Measurements from ENCODE around the gene RSKR. TPM values are rescaled to one million over a fixed set of nuclear protein-coding genes. Genes with fewer than 3 reads are reported as not detected.

RSKR gene
- total and polyA plus RNA-seq, 2 of the 4 experiments (the other 2 are of a cell fraction), result 2.2 to 6.8 TPM

DNA sequence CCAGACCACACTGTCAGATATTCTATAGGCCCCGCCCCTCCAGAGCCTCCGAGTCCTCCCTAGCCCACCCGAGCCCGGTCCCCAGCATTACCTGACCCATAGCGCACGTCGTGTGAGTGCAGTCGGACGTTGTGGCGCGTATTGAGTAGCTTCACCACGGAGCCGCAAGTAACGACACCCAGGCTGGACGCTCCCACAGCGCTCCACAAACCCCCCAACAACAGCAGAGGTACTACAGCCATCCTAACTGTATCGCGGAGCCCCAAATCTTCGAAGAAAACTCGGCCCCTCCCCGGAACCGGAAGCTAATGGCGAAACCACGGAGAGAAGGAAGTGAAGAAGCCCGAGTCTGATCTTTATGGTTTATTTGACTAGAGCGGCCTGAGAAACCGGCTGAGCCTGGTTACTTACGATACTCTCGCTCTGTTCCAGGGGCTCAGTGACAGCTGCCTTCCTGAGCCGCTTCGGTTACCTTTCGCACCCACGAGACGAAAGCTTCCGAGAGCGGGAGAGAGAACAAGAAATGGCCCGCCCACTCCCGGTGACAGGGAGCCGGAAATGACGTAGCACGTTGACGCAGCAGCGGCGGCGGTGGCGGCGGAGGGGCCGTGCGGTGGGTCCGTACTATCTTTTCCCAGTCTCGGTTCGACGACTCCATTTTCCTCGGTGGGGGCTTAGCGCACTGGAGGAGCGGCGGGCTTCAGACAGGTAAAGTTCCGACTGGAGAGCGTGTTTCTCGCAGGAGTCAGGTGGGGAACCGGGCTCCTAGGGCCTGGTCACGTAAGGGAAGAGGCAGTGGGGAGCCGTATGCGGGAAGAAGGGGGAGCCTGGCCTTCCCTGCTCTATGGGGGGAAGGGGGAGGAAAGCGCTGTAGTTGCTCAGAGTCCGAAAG, 47.9 kb upstream of the RSKR start, which contains the start of the genes SDF2 and SUPT6H:
Gene SDF2, minus strand, starts transcription at position 272 of the 892 bp plus-strand sequence. Its CDS starts 30 bp downstream, at position 242.
Gene SUPT6H, plus strand, starts transcription at position 571 of the 892 bp plus-strand sequence. CDS start 11,197 bp downstream, outside the sequence.
- H3K4me1 ChIP-seq (ENCODE audit: control insufficient read depth, insufficient read depth, low read length), result peaks cover 2% of the 10 kb centered on the region; the same call in 1 of the 2 replicates
- H3K36me3 ChIP-seq (ENCODE audit: control insufficient read depth, insufficient read depth, low read length), result peaks cover 19% of the 10 kb centered on the region
- H2BK15ac ChIP-seq (ENCODE audit: low read depth, low read length), result peak within 1 kb of the TSS; percentile 99
- dilution Hi-C loops (cut with HindIII; ENCODE audit: low sequenced_read_pairs, unreplicated experiment), result no loop called here
- no peaks in the 10 kb centered on the region for H3K27me3 ChIP-seq (ENCODE audit: control insufficient read depth, insufficient read depth, low read length)
- peak within 1 kb of the TSS; percentile 73 for H3K4me3 ChIP-seq (ENCODE audit: insufficient read depth, low read depth, low read length)
- peak within 1 kb of the TSS; percentile 99 for H3K9ac ChIP-seq (ENCODE audit: low read depth, low read length)
- WGBS, 2 experiments (ENCODE audit: extremely low coverage in 2 of 2, insufficient read length in 1 of 2), result 1% methylated on average over 35 of the region's 66 CpGs; no CpG with 5 or more reads in 1 of the 2 experiments
- H3K9me3 ChIP-seq (ENCODE audit: control insufficient read depth, insufficient read depth, low read length), result no peaks in the 10 kb centered on the region
- peak within 1 kb of the TSS; percentile 97 for H2BK5ac ChIP-seq (ENCODE audit: low read depth, low read length, poor library complexity, severe bottlenecking)
- CTCF ChIA-PET, result interaction anchor here (1.3 to 1.5 kb wide), 2 partner anchors 10 to 15 kb away, joined by 3 to 6 read pairs; no protein-coding TSS in a partner anchor
- H3K23ac ChIP-seq (ENCODE audit: low read depth, low read length), result peak within 1 kb of the TSS; percentile 99
- peak within 1 kb of the TSS; percentile 96 for H3K4me2 ChIP-seq (ENCODE audit: low read depth, low read length)
- in situ Hi-C loops (cut with MboI; ENCODE audit: low sequenced_read_pairs), result no loop called here
- H3K18ac ChIP-seq (ENCODE audit: low read depth, low read length), result peak within 1 kb of the TSS; percentile 97
- BruUV-seq (replicated peaks), result TSS peak; percentile 77
- H2BK20ac ChIP-seq (ENCODE audit: low read depth, low read length), result peak within 1 kb of the TSS; percentile 91
- H2AFZ ChIP-seq (replicated peaks; ENCODE audit: low read length, poor library complexity), result peak within 1 kb of the TSS; percentile 93
- H3K14ac ChIP-seq (replicated peaks; ENCODE audit: low read depth, low read length), result peak within 1 kb of the TSS; percentile 100
- peak within 1 kb of the TSS; percentile 99 for H2BK120ac ChIP-seq (ENCODE audit: low read depth, low read length)
- peaks cover 11 to 64% of the 10 kb centered on the region in 2 experiments; a peak in 3 of 4 replicates for H3K79me1 ChIP-seq (ENCODE audit: low read depth in 1 of 2, low read length in 2 of 2)
- peak within 1 kb of the TSS; percentile 99 for H3K27ac ChIP-seq (ENCODE audit: insufficient read depth, low read length)
- DNase-seq (peak; percentile 81), ATAC-seq (ENCODE audit: low read depth) (peak; percentile 88)
- POLR2A ChIA-PET (ENCODE audit: unreplicated experiment), result interaction anchor here (0.8 to 1.2 kb wide), 4 partner anchors 9 to 29 kb away, joined by 4 to 6 read pairs (median 4); no protein-coding TSS in a partner anchor
- H3K4ac ChIP-seq (ENCODE audit: low read depth, low read length), result peak within 1 kb of the TSS; percentile 100
- peak within 1 kb of the TSS; percentile 90 for H2AK9ac ChIP-seq (replicated peaks; ENCODE audit: low read depth, low read length, poor library complexity)
- H4K91ac ChIP-seq (ENCODE audit: insufficient read depth, low read depth, low read length), result peak within 1 kb of the TSS; percentile 99
- intact Hi-C loops (cut with micrococcal nuclease), result loop anchor here (1.0 kb wide), 1 partner anchor 16 kb away; no protein-coding TSS in a partner anchor
- TF ChIP-seq POLR2A (IDR thresholded peaks at IDR 0.05; ENCODE audit: low read depth, low read length), result peak; percentile 96
- TF ChIP-seq, protein P1, sequence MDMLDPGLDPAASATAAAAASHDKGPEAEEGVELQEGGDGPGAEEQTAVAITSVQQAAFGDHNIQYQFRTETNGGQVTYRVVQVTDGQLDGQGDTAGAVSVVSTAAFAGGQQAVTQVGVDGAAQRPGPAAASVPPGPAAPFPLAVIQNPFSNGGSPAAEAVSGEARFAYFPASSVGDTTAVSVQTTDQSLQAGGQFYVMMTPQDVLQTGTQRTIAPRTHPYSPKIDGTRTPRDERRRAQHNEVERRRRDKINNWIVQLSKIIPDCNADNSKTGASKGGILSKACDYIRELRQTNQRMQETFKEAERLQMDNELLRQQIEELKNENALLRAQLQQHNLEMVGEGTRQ (IDR thresholded peaks at IDR 0.05; ENCODE audit: low read depth, low read length), result 0 out of 2 replicates have a peak, but pooled peaks have one; percentile 5
- TF ChIP-seq FOS (IDR thresholded peaks at IDR 0.05; ENCODE audit: low read depth, low read length), result peak; percentile 23; the same call in 1 of the 2 replicates
- TF ChIP-seq MAZ (IDR thresholded peaks at IDR 0.05; ENCODE audit: borderline replicate concordance, low read depth, low read length), result peak; percentile 66; the same call in 1 of the 2 replicates
- TF ChIP-seq MXI1 (IDR thresholded peaks at IDR 0.05; ENCODE audit: borderline replicate concordance, low read depth, low read length), result peak; percentile 63; the same call in 1 of the 2 replicates
- TF ChIP-seq, protein P2, sequence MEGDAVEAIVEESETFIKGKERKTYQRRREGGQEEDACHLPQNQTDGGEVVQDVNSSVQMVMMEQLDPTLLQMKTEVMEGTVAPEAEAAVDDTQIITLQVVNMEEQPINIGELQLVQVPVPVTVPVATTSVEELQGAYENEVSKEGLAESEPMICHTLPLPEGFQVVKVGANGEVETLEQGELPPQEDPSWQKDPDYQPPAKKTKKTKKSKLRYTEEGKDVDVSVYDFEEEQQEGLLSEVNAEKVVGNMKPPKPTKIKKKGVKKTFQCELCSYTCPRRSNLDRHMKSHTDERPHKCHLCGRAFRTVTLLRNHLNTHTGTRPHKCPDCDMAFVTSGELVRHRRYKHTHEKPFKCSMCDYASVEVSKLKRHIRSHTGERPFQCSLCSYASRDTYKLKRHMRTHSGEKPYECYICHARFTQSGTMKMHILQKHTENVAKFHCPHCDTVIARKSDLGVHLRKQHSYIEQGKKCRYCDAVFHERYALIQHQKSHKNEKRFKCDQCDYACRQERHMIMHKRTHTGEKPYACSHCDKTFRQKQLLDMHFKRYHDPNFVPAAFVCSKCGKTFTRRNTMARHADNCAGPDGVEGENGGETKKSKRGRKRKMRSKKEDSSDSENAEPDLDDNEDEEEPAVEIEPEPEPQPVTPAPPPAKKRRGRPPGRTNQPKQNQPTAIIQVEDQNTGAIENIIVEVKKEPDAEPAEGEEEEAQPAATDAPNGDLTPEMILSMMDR (conservative IDR thresholded peaks at IDR 0.05; ENCODE audit: low read depth, low read length), result no peak
- H4K8ac ChIP-seq (ENCODE audit: low read depth in 2 of 2, low read length in 2 of 2), result peak within 1 kb of the TSS; percentile 94 to 100
- H3K9me1 ChIP-seq (ENCODE audit: insufficient read depth, low read length), result peaks cover 12% of the 10 kb centered on the region
- H2AK5ac ChIP-seq (ENCODE audit: low read depth, low read length), result peak within 1 kb of the TSS; percentile 89
- peak within 1 kb of the TSS; percentile 99 for H4K5ac ChIP-seq (ENCODE audit: low read depth, low read length)
- peaks cover 55% of the 10 kb centered on the region for H4K20me1 ChIP-seq (ENCODE audit: insufficient read depth, low read length)
- H3K56ac ChIP-seq (ENCODE audit: extremely low read depth, insufficient read depth, low read length), result peak within 1 kb of the TSS; percentile 100
